Body of pancreas (tissue), 4 donors: Measurements from ENCODE around the gene KCNAB1. TPM values are rescaled to one million over a fixed set of nuclear protein-coding genes. Genes with fewer than 3 reads are reported as not detected.

ENCODE experiments used
- ATAC-seq: fragments of 150-250 bp; one replicate; pipeline ENCODE4 v1.9.1; 2016
- DNase-seq, 4 donors: peaks; one replicate each; pipeline ENCODE4 v3.0.0-alpha.2; 2019
- H3K27ac ChIP-seq, 4 donors: fragments of 200-600 bp; sonication (generic); 1 replicate in 3 of 4; 2 replicates in 1 of 4; pipeline versions ENCODE4 v1.5.1 to v1.6.1; 2016 to 2019; ENCODE audit warnings: mild to moderate bottlenecking in 1 of 4, mixed read lengths in 1 of 4, moderate library complexity in 1 of 4
- H3K27me3 ChIP-seq, 2 donors: fragments of 200-600 bp; sonication (generic); one replicate each; pipeline ENCODE4 v1.6.0; 2016; ENCODE audit warnings: mild to moderate bottlenecking in 1 of 2
- H3K36me3 ChIP-seq, 2 donors: fragments of 200-600 bp; sonication (generic); replicated peaks in 1 of 2; 2 replicates each; pipeline ENCODE4 v1.5.1; 2016; ENCODE audit warnings: low read depth in 2 of 2; ENCODE audit not compliant: insufficient read depth in 1 of 2
- H3K4me1 ChIP-seq: fragments of 200-600 bp; sonication (generic); one replicate; pipeline ENCODE4 v1.6.0; 2016
- H3K4me3 ChIP-seq, 2 donors: fragments of 200-600 bp; sonication (generic); 1 replicate in 1 of 2; 2 replicates in 1 of 2; pipeline ENCODE4 v1.5.1; 2016 to 2019
- H3K9me3 ChIP-seq, 3 donors: fragments of 200-600 bp; sonication (generic); 1 replicate in 2 of 3; 2 replicates in 1 of 3; pipeline ENCODE4 v1.5.1; 2016
- POLR2A ChIP-seq, 3 donors: fragments of 450-650 bp; IDR thresholded peaks; one replicate each; pipeline ENCODE4 v1.6.1; 2016; ENCODE audit warnings: antibody characterized with exemption in 3 of 3, mild to moderate bottlenecking in 2 of 3
- WGBS, 2 donors: methylation state at CpG; one replicate each; pipeline ENCODE4 v1.1.5; 2017; 5-methylcytosine and 5-hydroxymethylcytosine counted together
- intact Hi-C: fragments of 100-400 bp; cut with DNase I; formaldehyde crosslinking; loops from one replicate; pipeline ENCODE4 v1.15.1; 2023
- total RNA-seq, 2 donors: library from RNA; depleted of rRNA; stranded (reverse); fragments of >200 nt; gene quantifications; one replicate each; pipeline ENCODE4 v1.1.0, GENCODE V29; 2016
- TF ChIP-seq, protein P1 (sequence below), 7 experiments: fragments of 450-650 bp in 4 of 7; fragments of 200-600 bp in 3 of 7; sonication (generic) in 3 of 7; IDR thresholded peaks; one replicate each; pipeline ENCODE4 v1.5.1; 2016 to 2019; ENCODE audit warnings: antibody characterized with exemption in 7 of 7

Gene KCNAB1
- total RNA-seq, 2 donors from 2014 or later, result 5.2 to 5.3 TPM

DNA sequence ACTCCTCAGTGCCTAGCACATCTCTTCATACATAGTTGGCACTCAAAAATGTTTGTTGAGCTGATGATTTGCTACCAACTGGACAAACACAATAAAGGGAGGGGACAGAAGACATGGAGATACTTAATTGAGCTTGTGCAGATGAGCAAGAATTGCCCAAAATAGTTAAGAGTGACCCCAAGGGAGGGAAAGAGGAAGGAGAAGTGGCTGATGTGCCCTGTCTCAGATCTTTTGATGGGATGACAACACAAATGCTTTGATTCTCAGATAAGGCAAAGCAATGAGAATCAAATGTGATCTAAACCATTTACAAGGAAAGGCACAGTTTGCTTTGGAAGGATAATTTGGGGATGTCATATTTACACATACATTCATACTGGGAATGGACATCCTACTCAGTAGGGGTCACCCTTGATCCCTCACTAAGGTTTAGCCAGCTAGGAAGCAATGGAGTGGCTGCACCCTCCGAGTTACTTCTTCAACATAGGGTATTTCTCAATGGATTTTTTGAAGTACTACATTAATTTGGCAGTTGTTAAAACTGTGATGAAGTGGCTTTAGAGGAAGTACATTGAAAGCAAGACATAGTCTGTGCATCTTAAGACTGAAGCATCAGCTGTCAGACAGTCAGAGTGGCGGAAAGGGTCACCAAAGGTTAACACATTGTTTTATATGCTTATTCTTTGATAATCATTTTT lies 456.4 kb downstream of the KCNAB1 start:
- no peaks in the 10 kb centered on the region for H3K27me3 ChIP-seq
- no peak overlapping the region for H3K4me3 ChIP-seq
- intact Hi-C loops, result no loop called here
- no peak overlapping the region for H3K27ac ChIP-seq
- H3K9me3 ChIP-seq, result no peaks in the 10 kb centered on the region
- WGBS, 2 donors, result 77 to 91% methylated on average over 2 of the region's 2 CpGs
- H3K4me1 ChIP-seq, result no peaks in the 10 kb centered on the region
- no peaks in the 10 kb centered on the region for H3K36me3 ChIP-seq
- no peak for DNase-seq
- no peak for ATAC-seq
- TF ChIP-seq POLR2A (IDR thresholded peaks at IDR 0.05), result no peak
- TF ChIP-seq, protein P1, sequence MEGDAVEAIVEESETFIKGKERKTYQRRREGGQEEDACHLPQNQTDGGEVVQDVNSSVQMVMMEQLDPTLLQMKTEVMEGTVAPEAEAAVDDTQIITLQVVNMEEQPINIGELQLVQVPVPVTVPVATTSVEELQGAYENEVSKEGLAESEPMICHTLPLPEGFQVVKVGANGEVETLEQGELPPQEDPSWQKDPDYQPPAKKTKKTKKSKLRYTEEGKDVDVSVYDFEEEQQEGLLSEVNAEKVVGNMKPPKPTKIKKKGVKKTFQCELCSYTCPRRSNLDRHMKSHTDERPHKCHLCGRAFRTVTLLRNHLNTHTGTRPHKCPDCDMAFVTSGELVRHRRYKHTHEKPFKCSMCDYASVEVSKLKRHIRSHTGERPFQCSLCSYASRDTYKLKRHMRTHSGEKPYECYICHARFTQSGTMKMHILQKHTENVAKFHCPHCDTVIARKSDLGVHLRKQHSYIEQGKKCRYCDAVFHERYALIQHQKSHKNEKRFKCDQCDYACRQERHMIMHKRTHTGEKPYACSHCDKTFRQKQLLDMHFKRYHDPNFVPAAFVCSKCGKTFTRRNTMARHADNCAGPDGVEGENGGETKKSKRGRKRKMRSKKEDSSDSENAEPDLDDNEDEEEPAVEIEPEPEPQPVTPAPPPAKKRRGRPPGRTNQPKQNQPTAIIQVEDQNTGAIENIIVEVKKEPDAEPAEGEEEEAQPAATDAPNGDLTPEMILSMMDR (IDR thresholded peaks at IDR 0.05), result peak in 1 of 7 experiments; percentile 8

DNA sequence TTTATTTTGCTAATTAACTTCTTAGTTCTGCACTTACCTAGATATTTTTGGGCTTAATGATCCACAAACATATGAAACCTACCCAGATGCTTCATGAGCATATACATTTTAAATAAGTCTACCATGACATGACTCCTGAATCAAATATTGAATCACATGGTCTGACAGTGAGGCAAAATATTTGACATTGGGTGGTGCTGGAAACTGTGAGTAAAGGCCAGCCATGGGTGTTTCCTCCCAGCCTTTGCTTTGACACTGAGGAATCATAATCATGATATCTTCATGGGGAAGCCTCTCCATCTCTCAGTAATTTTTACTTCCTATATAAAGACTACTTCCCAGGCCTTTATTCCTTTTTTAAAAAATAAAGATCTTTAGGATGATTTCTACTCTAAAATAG lies 457.4 kb downstream of the KCNAB1 start:
- Histone ChIP-seq H3K27me3 (no peaks in the 10 kb centered on the region), H3K4me3 (no peak overlapping the region), H3K9me3 (no peaks in the 10 kb centered on the region), H3K36me3 (no peaks in the 10 kb centered on the region), H3K4me1 (no peaks in the 10 kb centered on the region), H3K27ac (no peak overlapping the region)
- no peak for ATAC-seq
- intact Hi-C loops, result no loop called here
- TF ChIP-seq, protein P1 (IDR thresholded peaks at IDR 0.05), result no peak
- TF ChIP-seq POLR2A (IDR thresholded peaks at IDR 0.05), result no peak
- no peak for DNase-seq

DNA sequence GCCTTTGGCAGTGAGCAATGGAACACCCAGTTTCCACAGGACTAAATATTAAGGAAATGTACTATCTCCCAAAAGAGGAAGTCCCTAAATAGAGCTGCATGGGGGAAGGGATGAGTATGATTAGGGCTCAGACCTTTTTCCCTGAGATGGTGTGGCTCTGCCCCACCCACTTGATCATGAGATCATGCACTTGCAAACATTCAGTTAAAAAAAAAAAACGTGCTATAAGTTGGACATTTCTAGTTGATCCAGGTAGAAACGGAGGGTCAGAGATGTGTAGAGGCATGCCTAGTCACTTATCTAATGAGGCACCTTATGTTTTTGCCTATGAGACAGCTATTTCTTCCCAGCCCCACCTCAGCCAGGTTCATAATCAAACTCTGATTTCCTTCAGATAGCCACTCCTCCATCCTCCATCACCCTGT lies 459.1 kb downstream of the KCNAB1 start:
- DNase-seq, result peak in 1 of 4 donors; percentile 30
- TF ChIP-seq, protein P1 (IDR thresholded peaks at IDR 0.05), result no peak
- no peak for TF ChIP-seq POLR2A (IDR thresholded peaks at IDR 0.05)
- intact Hi-C loops, result no loop called here
- Histone ChIP-seq H3K4me3 (no peak overlapping the region), H3K36me3 (no peaks in the 10 kb centered on the region), H3K27ac (no peak overlapping the region), H3K27me3 (no peaks in the 10 kb centered on the region), H3K4me1 (no peaks in the 10 kb centered on the region), H3K9me3 (no peaks in the 10 kb centered on the region)
- no peak for ATAC-seq
- WGBS, 2 donors, result 39 to 51% methylated on average over 2 of the region's 2 CpGs

DNA sequence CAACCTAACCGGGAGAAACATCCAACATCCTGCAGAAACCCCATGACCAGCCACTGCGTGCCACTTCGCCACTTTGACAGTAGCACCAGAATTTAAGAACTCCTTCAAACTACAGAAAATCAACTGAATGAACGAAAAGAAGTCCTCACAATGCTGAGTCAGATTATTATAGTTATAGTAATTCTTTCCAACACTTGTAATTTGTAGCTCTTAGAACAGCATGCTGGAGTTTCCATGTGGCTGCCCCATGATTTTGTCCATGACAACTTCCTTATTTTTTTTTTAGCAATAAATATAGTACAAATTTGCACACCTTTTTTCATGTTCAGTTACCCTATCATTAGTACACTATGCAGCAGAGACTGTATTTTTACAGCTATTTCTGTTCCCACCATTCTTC lies 460.7 kb downstream of the KCNAB1 start:
- Histone ChIP-seq H3K4me3 (no peak overlapping the region), H3K9me3 (no peaks in the 10 kb centered on the region), H3K27ac (no peak overlapping the region), H3K27me3 (no peaks in the 10 kb centered on the region), H3K36me3 (no peaks in the 10 kb centered on the region), H3K4me1 (no peaks in the 10 kb centered on the region)
- ATAC-seq (no peak), DNase-seq (no peak)
- no peak for TF ChIP-seq POLR2A (IDR thresholded peaks at IDR 0.05)
- TF ChIP-seq, protein P1 (IDR thresholded peaks at IDR 0.05), result no peak
- intact Hi-C loops, result no loop called here
- WGBS, 2 donors, result 90 to 91% methylated on average over 4 of the region's 4 CpGs

DNA sequence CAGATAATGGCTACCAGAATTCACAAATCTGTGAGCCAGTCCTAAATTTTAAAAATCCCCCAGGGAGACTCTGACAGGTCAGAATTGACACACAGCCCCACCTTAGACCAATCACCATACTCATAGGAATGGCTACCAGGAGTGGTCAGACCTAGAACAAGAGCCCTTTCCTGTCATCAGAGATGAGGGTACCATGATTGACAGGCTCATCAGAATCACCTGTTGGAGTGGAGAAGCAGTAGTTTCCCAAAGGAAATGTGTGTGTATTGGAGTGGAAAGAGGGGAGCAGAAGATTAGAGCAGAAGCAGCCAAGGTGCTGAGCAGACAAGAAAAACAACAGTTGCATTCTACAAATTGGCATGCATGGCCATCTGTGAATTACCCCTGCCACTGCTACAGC lies 461.6 kb downstream of the KCNAB1 start:
- H3K4me3 ChIP-seq, result no peak overlapping the region
- no peak for DNase-seq
- no peak overlapping the region for H3K27ac ChIP-seq
- H3K27me3 ChIP-seq, result no peaks in the 10 kb centered on the region
- no peaks in the 10 kb centered on the region for H3K9me3 ChIP-seq
- no peak for ATAC-seq
- H3K4me1 ChIP-seq, result no peaks in the 10 kb centered on the region
- no peaks in the 10 kb centered on the region for H3K36me3 ChIP-seq
- intact Hi-C loops, result no loop called here
- TF ChIP-seq, protein P1 (IDR thresholded peaks at IDR 0.05), result no peak
- TF ChIP-seq POLR2A (IDR thresholded peaks at IDR 0.05), result no peak
